ENCODE measurements around the gene MARK4.

The MARK4 gene

DNA sequence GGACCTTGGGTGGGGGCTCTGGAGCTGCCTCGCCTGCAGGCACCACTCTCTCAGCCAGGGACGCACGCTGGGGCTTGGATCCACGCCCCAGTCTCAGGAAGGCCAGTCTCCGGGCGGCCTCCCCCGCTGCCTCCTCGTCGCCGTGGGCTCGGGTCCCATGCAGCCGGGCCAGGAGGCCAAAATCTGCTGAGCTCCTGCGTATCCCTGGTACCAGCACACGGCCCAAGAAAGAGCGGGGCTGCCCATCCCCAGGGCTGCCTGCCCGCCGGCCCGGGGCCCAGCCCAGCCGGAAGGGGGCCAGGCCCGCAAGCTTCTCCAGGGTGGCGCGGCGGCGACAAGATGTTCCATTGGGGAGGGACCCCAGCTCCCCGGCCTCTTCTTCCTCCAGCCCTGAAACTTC is 12.5 kb upstream of the MARK4 start:
- no peaks in the 10 kb centered on the region for H3K4me1 ChIP-seq (ENCODE audit: control insufficient read depth in 1 of 2, insufficient read depth in 2 of 2, low read length in 2 of 2)
- no peak overlapping the region for H3K27ac ChIP-seq (ENCODE audit: low read depth, low read length)
- no peak overlapping the region for H3K9ac ChIP-seq (ENCODE audit: low read depth in 1 of 2, low read length in 2 of 2)
- H3K9me3 ChIP-seq (ENCODE audit: control insufficient read depth in 1 of 2, low read length in 2 of 2), result no peaks in the 10 kb centered on the region
- no peaks in the 10 kb centered on the region for H3K36me3 ChIP-seq (ENCODE audit: control insufficient read depth in 1 of 2, insufficient read depth in 2 of 2, low read length in 2 of 2)
- H3K4me3 ChIP-seq (ENCODE audit: low read depth in 1 of 2, low read length in 2 of 2), result no peak overlapping the region
- peaks cover 6 to 17% of the 10 kb centered on the region in 2 donors for H3K27me3 ChIP-seq (ENCODE audit: control insufficient read depth in 1 of 2, insufficient read depth in 2 of 2, low read length in 2 of 2)

DNA sequence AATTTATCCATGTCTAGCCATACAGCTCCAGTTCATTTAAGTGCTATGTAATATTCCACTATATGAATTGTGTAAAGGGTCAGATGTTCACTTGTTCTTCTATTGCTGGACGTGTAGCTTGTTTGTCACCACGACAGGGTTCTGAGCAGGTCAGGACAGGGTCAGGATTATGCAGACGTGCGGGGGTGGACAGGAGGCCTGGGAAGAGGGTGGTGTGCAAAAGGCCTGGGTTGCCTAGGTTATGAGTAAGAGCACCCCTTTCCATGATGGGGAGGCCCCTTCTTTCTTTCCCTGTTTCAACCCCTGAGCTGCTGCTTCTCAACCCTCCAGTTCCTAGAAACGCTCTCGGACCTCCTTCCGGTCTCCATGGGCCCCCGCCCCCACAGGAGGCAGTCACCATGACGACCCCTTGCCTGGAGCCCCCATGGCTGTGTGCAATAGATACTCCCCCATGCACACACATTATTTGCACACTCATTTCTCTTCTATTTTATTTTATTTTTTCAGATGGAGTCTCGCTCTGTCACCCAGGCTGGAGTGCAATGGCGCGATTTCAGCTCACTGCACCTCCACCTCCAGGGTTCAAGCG is 7.8 kb upstream of the MARK4 start:
- H3K4me1 ChIP-seq (ENCODE audit: control insufficient read depth in 1 of 2, insufficient read depth in 2 of 2, low read length in 2 of 2), result no peaks in the 10 kb centered on the region
- no peak overlapping the region for H3K4me3 ChIP-seq (ENCODE audit: low read depth in 1 of 2, low read length in 2 of 2)
- H3K9ac ChIP-seq (ENCODE audit: low read depth in 1 of 2, low read length in 2 of 2), result no peak overlapping the region
- no peak overlapping the region for H3K27ac ChIP-seq (ENCODE audit: low read depth, low read length)
- H3K27me3 ChIP-seq (ENCODE audit: control insufficient read depth in 1 of 2, insufficient read depth in 2 of 2, low read length in 2 of 2), result no peaks in the 10 kb centered on the region
- no peaks in the 10 kb centered on the region for H3K9me3 ChIP-seq (ENCODE audit: control insufficient read depth in 1 of 2, low read length in 2 of 2)
- H3K36me3 ChIP-seq (ENCODE audit: control insufficient read depth in 1 of 2, insufficient read depth in 2 of 2, low read length in 2 of 2), result no peaks in the 10 kb centered on the region

DNA sequence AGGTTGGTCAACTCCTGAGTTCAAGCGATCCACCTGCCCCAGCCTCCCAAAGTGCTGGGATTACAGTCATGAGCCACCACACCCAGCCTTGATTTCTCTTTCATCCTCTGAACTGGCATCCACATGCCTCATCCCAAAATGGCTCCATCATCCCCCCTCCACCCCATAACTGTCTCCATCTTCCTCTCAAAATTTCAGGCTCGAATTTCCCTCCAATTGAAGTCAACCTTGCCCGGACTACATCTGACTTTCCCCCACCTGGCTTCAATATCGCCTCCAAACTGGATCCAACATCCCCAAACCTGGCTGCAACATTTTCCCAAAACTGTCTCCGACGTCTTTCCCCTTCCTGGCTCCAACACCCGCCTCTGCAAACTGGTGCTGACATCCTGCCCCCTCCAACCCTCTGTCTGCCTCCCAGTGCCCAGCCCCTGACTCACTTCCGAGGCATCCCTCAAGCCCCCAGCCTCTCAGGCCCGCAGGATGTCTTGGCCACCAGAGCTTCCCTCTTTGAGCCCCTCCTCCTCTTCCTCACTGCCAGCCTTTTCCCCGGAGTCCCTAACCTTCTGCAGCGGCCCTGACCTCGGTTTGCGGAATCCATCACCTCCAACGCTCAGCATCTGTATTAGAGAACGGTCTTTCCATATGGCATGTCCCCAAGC is 6.8 kb upstream of the MARK4 start:
- Histone ChIP-seq H3K9me3 (ENCODE audit: control insufficient read depth in 1 of 2, low read length in 2 of 2) (no peaks in the 10 kb centered on the region), H3K27ac (ENCODE audit: low read depth, low read length) (no peak overlapping the region), H3K36me3 (ENCODE audit: control insufficient read depth in 1 of 2, insufficient read depth in 2 of 2, low read length in 2 of 2) (no peaks in the 10 kb centered on the region), H3K27me3 (ENCODE audit: control insufficient read depth in 1 of 2, insufficient read depth in 2 of 2, low read length in 2 of 2) (no peaks in the 10 kb centered on the region), H3K9ac (ENCODE audit: low read depth in 1 of 2, low read length in 2 of 2) (no peak overlapping the region), H3K4me3 (ENCODE audit: low read depth in 1 of 2, low read length in 2 of 2) (peak overlapping the region in 1 of 2 donors; percentile 6), H3K4me1 (ENCODE audit: control insufficient read depth in 1 of 2, insufficient read depth in 2 of 2, low read length in 2 of 2) (no peaks in the 10 kb centered on the region)

DNA sequence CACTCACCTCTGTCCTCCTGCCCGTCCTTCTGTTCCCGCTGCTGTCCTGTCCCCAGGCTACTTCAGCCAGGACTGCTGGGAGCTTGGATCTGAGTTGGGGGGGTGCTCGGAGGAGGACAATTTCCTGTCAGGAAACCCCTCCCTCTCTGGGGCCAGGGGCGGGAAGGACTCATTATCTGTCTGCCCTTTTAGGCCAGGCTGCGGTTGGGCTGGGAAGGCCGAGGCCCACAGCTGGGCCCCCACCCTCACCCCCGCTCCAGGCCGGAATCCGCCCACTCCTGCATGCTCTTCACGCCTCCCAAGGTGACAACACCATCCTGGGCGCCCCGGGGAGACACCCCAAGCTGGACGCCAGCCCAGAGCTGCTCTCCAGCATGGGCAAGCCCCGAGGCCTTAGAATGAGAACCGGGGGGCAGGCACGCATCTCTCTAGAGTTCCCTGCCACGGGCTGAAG is 5.7 kb upstream of the MARK4 start, which contains the start of gene EXOC3L2:
Gene EXOC3L2 (minus strand): TSS at position 74 of the 454 bp plus-strand sequence. CDS start 6,362 bp downstream, outside the sequence.
- Histone ChIP-seq H3K36me3 (ENCODE audit: control insufficient read depth in 1 of 2, insufficient read depth in 2 of 2, low read length in 2 of 2) (no peaks in the 10 kb centered on the region), H3K27me3 (ENCODE audit: control insufficient read depth in 1 of 2, insufficient read depth in 2 of 2, low read length in 2 of 2) (no peaks in the 10 kb centered on the region), H3K27ac (ENCODE audit: low read depth, low read length) (no peak within 1 kb of the TSS), H3K4me1 (ENCODE audit: control insufficient read depth in 1 of 2, insufficient read depth in 2 of 2, low read length in 2 of 2) (peaks cover 3 to 4% of the 10 kb centered on the region in 2 donors), H3K4me3 (ENCODE audit: low read depth in 1 of 2, low read length in 2 of 2) (peak within 1 kb of the TSS in 1 of 2 donors; percentile 6), H3K9me3 (ENCODE audit: control insufficient read depth in 1 of 2, low read length in 2 of 2) (no peaks in the 10 kb centered on the region), H3K9ac (ENCODE audit: low read depth in 1 of 2, low read length in 2 of 2) (no peak within 1 kb of the TSS)

DNA sequence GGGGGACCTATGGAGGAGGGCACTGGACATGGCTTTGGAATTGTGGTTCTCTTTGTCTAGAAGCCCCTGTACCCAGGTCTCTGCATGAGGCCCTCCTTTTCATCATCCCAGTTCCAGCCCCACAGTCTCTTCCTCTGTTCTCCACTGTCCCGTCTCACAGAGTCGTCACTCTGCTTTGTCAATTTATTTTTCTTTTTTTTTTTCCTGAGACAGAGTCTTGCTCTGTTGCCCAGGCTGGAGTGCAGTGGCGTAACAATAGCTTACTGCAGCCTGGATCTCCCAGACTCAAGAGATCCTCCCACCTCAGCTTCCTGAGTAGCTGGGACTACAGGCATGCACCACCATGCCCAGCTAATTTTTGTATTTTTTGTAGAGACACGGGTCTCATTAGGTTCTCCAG is 5.2 kb upstream of the MARK4 start:
- no peaks in the 10 kb centered on the region for H3K27me3 ChIP-seq (ENCODE audit: control insufficient read depth in 1 of 2, insufficient read depth in 2 of 2, low read length in 2 of 2)
- no peak overlapping the region for H3K27ac ChIP-seq (ENCODE audit: low read depth, low read length)
- peaks cover 5 to 8% of the 10 kb centered on the region in 2 donors for H3K4me1 ChIP-seq (ENCODE audit: control insufficient read depth in 1 of 2, insufficient read depth in 2 of 2, low read length in 2 of 2)
- no peaks in the 10 kb centered on the region for H3K9me3 ChIP-seq (ENCODE audit: control insufficient read depth in 1 of 2, low read length in 2 of 2)
- H3K4me3 ChIP-seq (ENCODE audit: low read depth in 1 of 2, low read length in 2 of 2), result no peak overlapping the region
- H3K36me3 ChIP-seq (ENCODE audit: control insufficient read depth in 1 of 2, insufficient read depth in 2 of 2, low read length in 2 of 2), result no peaks in the 10 kb centered on the region
- no peak overlapping the region for H3K9ac ChIP-seq (ENCODE audit: low read depth in 1 of 2, low read length in 2 of 2)

DNA sequence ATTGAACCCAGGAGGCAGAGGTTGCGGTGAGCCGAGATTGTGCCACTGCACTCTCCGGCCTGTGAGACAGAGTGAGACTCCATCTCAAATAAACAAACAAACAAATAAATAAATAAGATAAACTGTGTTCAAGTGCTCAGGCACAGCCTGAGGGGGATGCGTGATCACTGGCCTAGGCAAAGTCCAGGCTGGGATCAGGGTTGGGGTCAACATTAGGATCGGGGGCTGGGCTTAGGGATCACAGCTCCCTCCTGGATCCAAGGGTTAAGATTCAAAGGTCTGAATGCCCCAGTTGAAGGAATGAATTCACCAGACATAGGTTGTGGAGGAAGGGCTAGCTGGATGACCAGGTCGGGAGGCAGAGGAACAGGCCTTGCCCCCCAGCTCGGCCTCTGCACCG is 3.9 kb upstream of the MARK4 start:
- H3K4me3 ChIP-seq (ENCODE audit: low read depth in 1 of 2, low read length in 2 of 2), result no peak overlapping the region
- H3K9me3 ChIP-seq (ENCODE audit: control insufficient read depth in 1 of 2, low read length in 2 of 2), result no peaks in the 10 kb centered on the region
- H3K9ac ChIP-seq (ENCODE audit: low read depth in 1 of 2, low read length in 2 of 2), result no peak overlapping the region
- no peaks in the 10 kb centered on the region for H3K27me3 ChIP-seq (ENCODE audit: control insufficient read depth in 1 of 2, insufficient read depth in 2 of 2, low read length in 2 of 2)
- H3K36me3 ChIP-seq (ENCODE audit: control insufficient read depth in 1 of 2, insufficient read depth in 2 of 2, low read length in 2 of 2), result no peaks in the 10 kb centered on the region
- peaks cover 10 to 11% of the 10 kb centered on the region in 2 donors for H3K4me1 ChIP-seq (ENCODE audit: control insufficient read depth in 1 of 2, insufficient read depth in 2 of 2, low read length in 2 of 2)
- no peak overlapping the region for H3K27ac ChIP-seq (ENCODE audit: low read depth, low read length)

DNA sequence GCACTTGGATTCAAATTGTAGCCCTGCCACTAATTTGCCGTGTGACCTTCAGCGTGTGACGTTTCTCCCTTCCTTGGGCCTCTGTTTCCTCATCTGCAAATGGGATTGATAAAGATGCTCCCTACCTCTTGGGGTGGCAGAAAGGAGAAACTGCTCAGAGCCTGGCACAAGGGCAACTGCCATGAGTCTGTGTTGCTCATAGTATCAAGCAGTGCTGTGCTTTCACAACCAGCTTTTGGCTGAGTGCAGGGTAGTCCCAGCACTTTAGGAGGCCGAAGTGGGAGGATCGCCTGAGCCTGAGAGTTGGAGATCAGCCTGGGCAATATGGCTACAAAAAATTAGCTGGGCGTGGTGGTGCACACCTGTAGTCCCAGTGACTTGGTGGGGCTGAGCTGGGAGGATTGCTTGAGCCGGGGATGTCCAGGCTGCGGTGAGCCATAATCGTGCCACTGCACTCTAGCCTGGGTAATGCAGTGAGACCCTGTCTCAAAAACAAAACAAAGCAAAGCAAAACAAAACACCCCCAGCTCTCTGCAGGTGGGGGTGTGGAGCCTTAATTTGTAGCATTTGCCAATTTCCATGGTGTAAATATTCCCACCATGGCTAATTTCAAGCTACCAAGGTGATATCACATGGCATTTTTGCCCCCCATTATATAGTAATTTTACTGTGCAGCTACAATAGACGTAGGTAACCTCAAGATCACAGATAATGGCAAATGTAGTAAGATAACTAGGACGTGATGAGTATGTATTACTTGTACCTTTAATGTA is 1.6 kb upstream of the MARK4 start:
- peaks cover 11 to 26% of the 10 kb centered on the region in 2 donors for H3K4me1 ChIP-seq (ENCODE audit: control insufficient read depth in 1 of 2, insufficient read depth in 2 of 2, low read length in 2 of 2)
- no peak overlapping the region for H3K4me3 ChIP-seq (ENCODE audit: low read depth in 1 of 2, low read length in 2 of 2)
- no peaks in the 10 kb centered on the region for H3K36me3 ChIP-seq (ENCODE audit: control insufficient read depth in 1 of 2, insufficient read depth in 2 of 2, low read length in 2 of 2)
- no peak overlapping the region for H3K27ac ChIP-seq (ENCODE audit: low read depth, low read length)
- no peaks in the 10 kb centered on the region for H3K27me3 ChIP-seq (ENCODE audit: control insufficient read depth in 1 of 2, insufficient read depth in 2 of 2, low read length in 2 of 2)
- no peaks in the 10 kb centered on the region for H3K9me3 ChIP-seq (ENCODE audit: control insufficient read depth in 1 of 2, low read length in 2 of 2)
- H3K9ac ChIP-seq (ENCODE audit: low read depth in 1 of 2, low read length in 2 of 2), result no peak overlapping the region

- Histone ChIP-seq H3K27ac (ENCODE audit: low read depth, low read length) (no peak overlapping the region), H3K27me3 (ENCODE audit: control insufficient read depth in 1 of 2, insufficient read depth in 2 of 2, low read length in 2 of 2) (no peaks in the 10 kb centered on the region), H3K9ac (ENCODE audit: low read depth in 1 of 2, low read length in 2 of 2) (peak overlapping the region; percentile 60 to 70), H3K4me3 (ENCODE audit: low read depth in 1 of 2, low read length in 2 of 2) (peak overlapping the region; percentile 65 to 81), H3K36me3 (ENCODE audit: control insufficient read depth in 1 of 2, insufficient read depth in 2 of 2, low read length in 2 of 2) (no peaks in the 10 kb centered on the region), H3K9me3 (ENCODE audit: control insufficient read depth in 1 of 2, low read length in 2 of 2) (no peaks in the 10 kb centered on the region), H3K4me1 (ENCODE audit: control insufficient read depth in 1 of 2, insufficient read depth in 2 of 2, low read length in 2 of 2) (peaks cover 11 to 26% of the 10 kb centered on the region in 2 donors)
These were observed 747 bp upstream of the MARK4 start for GRCh38 chr19:45250216-45250831.

DNA sequence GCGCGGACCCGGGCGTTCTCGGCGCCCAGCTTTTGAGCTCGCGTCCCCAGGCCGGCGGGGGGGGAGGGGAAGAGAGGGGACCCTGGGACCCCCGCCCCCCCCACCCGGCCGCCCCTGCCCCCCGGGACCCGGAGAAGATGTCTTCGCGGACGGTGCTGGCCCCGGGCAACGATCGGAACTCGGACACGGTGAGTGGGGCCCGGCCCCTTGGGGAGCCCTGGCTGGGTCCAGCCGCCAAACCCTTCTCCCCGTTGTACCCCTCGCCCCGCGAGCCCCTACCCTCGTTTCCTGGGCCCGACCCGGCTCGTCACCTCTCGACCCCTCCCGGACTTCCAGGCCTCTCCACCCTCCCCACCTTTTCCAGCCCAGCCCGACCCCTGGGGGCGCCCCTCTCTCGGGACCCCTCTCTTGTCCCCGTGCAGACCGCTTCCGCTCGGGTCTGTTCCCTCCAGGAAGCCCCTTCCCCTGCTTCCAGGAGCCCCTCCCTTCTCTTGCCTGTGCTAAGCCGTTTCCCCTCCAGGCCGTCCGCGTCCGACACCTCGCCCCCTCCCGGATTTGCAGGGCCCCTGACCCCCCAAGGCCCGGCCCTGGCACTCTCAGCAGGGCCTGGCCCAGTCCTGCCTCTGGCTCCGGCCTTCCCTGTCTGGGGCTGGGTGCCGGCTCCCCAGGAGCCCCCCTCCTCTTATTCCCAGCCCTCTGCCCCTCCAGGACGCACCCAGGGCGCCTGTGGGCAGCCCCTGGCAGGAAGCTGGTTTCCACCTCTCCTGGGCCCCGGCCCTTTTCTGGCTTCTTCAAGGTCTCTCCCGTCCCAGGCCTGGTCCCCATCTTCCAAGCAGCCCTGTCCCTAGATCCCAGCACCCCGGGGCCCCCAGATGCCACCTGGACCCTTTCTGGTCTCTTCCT is 632 bp downstream of the MARK4 start:
- H3K36me3 ChIP-seq (ENCODE audit: control insufficient read depth in 1 of 2, insufficient read depth in 2 of 2, low read length in 2 of 2), result no peaks in the 10 kb centered on the region
- no peak overlapping the region for H3K27ac ChIP-seq (ENCODE audit: low read depth, low read length)
- H3K4me1 ChIP-seq (ENCODE audit: control insufficient read depth in 1 of 2, insufficient read depth in 2 of 2, low read length in 2 of 2), result peaks cover 11 to 26% of the 10 kb centered on the region in 2 donors
- no peaks in the 10 kb centered on the region for H3K9me3 ChIP-seq (ENCODE audit: control insufficient read depth in 1 of 2, low read length in 2 of 2)
- peak overlapping the region; percentile 69 to 72 for H3K4me3 ChIP-seq (ENCODE audit: low read depth in 1 of 2, low read length in 2 of 2)
- peak overlapping the region; percentile 57 to 66 for H3K9ac ChIP-seq (ENCODE audit: low read depth in 1 of 2, low read length in 2 of 2)
- no peaks in the 10 kb centered on the region for H3K27me3 ChIP-seq (ENCODE audit: control insufficient read depth in 1 of 2, insufficient read depth in 2 of 2, low read length in 2 of 2)
